HG02938 (cell line): ENCODE data around the gene B9D1.

Experiments
- ATAC-seq: cut with Tn5 transposase; IDR thresholded peaks from one replicate; pipeline ENCODE4 v1.9.1; 2021; ENCODE audit warnings: mild to moderate bottlenecking, moderate library complexity; ENCODE audit not compliant: unreplicated experiment

The B9D1 gene

GRCh38 chr17:19341641-19342610 lies 20.6 kb downstream of the B9D1 start:
- ATAC-seq = no peak

- ATAC-seq = no peak
Observed at GRCh38 chr17:19341211-19341631, 21.3 kb downstream of the B9D1 start.

GRCh38 chr17:19339341-19339815 lies 23.1 kb downstream of the B9D1 start:
- ATAC-seq = no peak

GRCh38 chr17:19338031-19338990 lies 24.2 kb downstream of the B9D1 start:
- peak; percentile 47 for ATAC-seq

GRCh38 chr17:19337712-19338023 lies 24.9 kb downstream of the B9D1 start:
- no peak for ATAC-seq

GRCh38 chr17:19336938-19337711 lies 25.4 kb downstream of the B9D1 start:
- ATAC-seq = no peak

GRCh38 chr17:19335951-19336631 lies 26.4 kb downstream of the B9D1 start:
- ATAC-seq = no peak

GRCh38 chr17:19334331-19334730 lies 28.2 kb downstream of the B9D1 start:
- no peak for ATAC-seq

- ATAC-seq = no peak
Observed at GRCh38 chr17:19333736-19334290, 28.7 kb downstream of the B9D1 start.

- no peak for ATAC-seq
Observed at GRCh38 chr17:19333132-19333440, 29.4 kb downstream of the B9D1 start.

- ATAC-seq = no peak
Observed at GRCh38 chr17:19332371-19333131, 30.0 kb downstream of the B9D1 start.

- no peak for ATAC-seq
Observed at GRCh38 chr17:19331543-19332245, 30.8 kb downstream of the B9D1 start.

GRCh38 chr17:19331134-19331533 lies 31.4 kb downstream of the B9D1 start:
- no peak for ATAC-seq

GRCh38 chr17:19330271-19330670 lies 32.3 kb downstream of the B9D1 start:
- ATAC-seq = no peak

GRCh38 chr17:19329839-19330238 lies 32.7 kb downstream of the B9D1 start:
- ATAC-seq = no peak

- ATAC-seq = no peak
Observed at GRCh38 chr17:19329136-19329535, 33.4 kb downstream of the B9D1 start.

GRCh38 chr17:19328441-19329061 lies 34.0 kb downstream of the B9D1 start:
- no peak for ATAC-seq
